Stimulated activated memory B cell treated with anti-CD40 and anti-IgM and Interleukin-4, amounts not matched to agents 10 μg/mL and 1 μg/mL and 100 μg/mL, for 72 hours (primary cell): ENCODE data around the gene PIK3R4.

Source experiments
- ATAC-seq: fragments of 150-1000 bp; cut with Tn5 transposase; 2 replicates; pipeline ENCODE4 v1.10.0; 2021
- H3K27ac Mint-ChIP-seq: one replicate; pipeline ENCODE4 v1.8.0; 2022; ENCODE audit warnings: mild to moderate bottlenecking, mixed read lengths
- H3K27me3 Mint-ChIP-seq: one replicate; pipeline ENCODE4 v1.8.0; 2022; ENCODE audit warnings: mixed read lengths
- H3K36me3 Mint-ChIP-seq: one replicate; pipeline ENCODE4 v1.8.0; 2022; ENCODE audit warnings: mixed read lengths
- H3K4me1 Mint-ChIP-seq: one replicate; pipeline ENCODE4 v1.8.0; 2022; ENCODE audit warnings: mixed read lengths
- H3K4me3 Mint-ChIP-seq: one replicate; pipeline ENCODE4 v1.8.0; 2022; ENCODE audit warnings: mild to moderate bottlenecking, moderate library complexity, mixed read lengths
- H3K9me3 Mint-ChIP-seq: one replicate; pipeline ENCODE4 v1.8.0; 2022; ENCODE audit warnings: mixed read lengths

Gene PIK3R4

GRCh38 chr3:130725746-130726145, 20.9 kb downstream of the PIK3R4 start:
- no peak overlapping the region for H3K27ac Mint-ChIP-seq
- ATAC-seq = no peak
- H3K36me3 Mint-ChIP-seq = peaks cover 20% of the 10 kb centered on the region
- no peaks in the 10 kb centered on the region for H3K27me3 Mint-ChIP-seq
- no peaks in the 10 kb centered on the region for H3K4me1 Mint-ChIP-seq
- no peak overlapping the region for H3K4me3 Mint-ChIP-seq
- no peaks in the 10 kb centered on the region for H3K9me3 Mint-ChIP-seq

GRCh38 chr3:130715616-130716015, 31.0 kb downstream of the PIK3R4 start:
- no peaks in the 10 kb centered on the region for H3K27me3 Mint-ChIP-seq
- H3K9me3 Mint-ChIP-seq = no peaks in the 10 kb centered on the region
- no peak overlapping the region for H3K27ac Mint-ChIP-seq
- no peak overlapping the region for H3K4me3 Mint-ChIP-seq
- H3K4me1 Mint-ChIP-seq = no peaks in the 10 kb centered on the region
- H3K36me3 Mint-ChIP-seq = peaks cover 59% of the 10 kb centered on the region
- no peak for ATAC-seq

GRCh38 chr3:130712718-130713423, 33.8 kb downstream of the PIK3R4 start:
- H3K36me3 Mint-ChIP-seq = peaks cover 71% of the 10 kb centered on the region
- no peaks in the 10 kb centered on the region for H3K27me3 Mint-ChIP-seq

GRCh38 chr3:130711565-130712324, 34.9 kb downstream of the PIK3R4 start:
- Mint-ChIP-seq H3K4me1 (no peaks in the 10 kb centered on the region), H3K27ac (no peak overlapping the region), H3K4me3 (no peak overlapping the region), H3K36me3 (peaks cover 69% of the 10 kb centered on the region), H3K27me3 (no peaks in the 10 kb centered on the region), H3K9me3 (no peaks in the 10 kb centered on the region)
- ATAC-seq = no peak

More at GRCh38 chr3:130712718-130713423, 33.8 kb downstream of the PIK3R4 start:
- Mint-ChIP-seq H3K4me3 (no peak overlapping the region), H3K27ac (no peak overlapping the region), H3K4me1 (no peaks in the 10 kb centered on the region), H3K9me3 (no peaks in the 10 kb centered on the region)
- ATAC-seq = no peak

- no peaks in the 10 kb centered on the region for H3K4me1 Mint-ChIP-seq
- no peaks in the 10 kb centered on the region for H3K9me3 Mint-ChIP-seq
- H3K4me3 Mint-ChIP-seq = no peak overlapping the region
- no peaks in the 10 kb centered on the region for H3K27me3 Mint-ChIP-seq
- H3K27ac Mint-ChIP-seq = no peak overlapping the region
- no peak for ATAC-seq
- peaks cover 63% of the 10 kb centered on the region for H3K36me3 Mint-ChIP-seq
Observed at GRCh38 chr3:130709671-130710070, 37.0 kb downstream of the PIK3R4 start.

- no peaks in the 10 kb centered on the region for H3K9me3 Mint-ChIP-seq
- peaks cover 61% of the 10 kb centered on the region for H3K36me3 Mint-ChIP-seq
- H3K27ac Mint-ChIP-seq = no peak overlapping the region
- H3K27me3 Mint-ChIP-seq = no peaks in the 10 kb centered on the region
- no peak overlapping the region for H3K4me3 Mint-ChIP-seq
- H3K4me1 Mint-ChIP-seq = no peaks in the 10 kb centered on the region
- no peak for ATAC-seq
Observed at GRCh38 chr3:130707902-130708601, 38.6 kb downstream of the PIK3R4 start.

GRCh38 chr3:130705501-130705900, 41.1 kb downstream of the PIK3R4 start:
- H3K27ac Mint-ChIP-seq = no peak overlapping the region
- no peaks in the 10 kb centered on the region for H3K27me3 Mint-ChIP-seq
- H3K36me3 Mint-ChIP-seq = peaks cover 50% of the 10 kb centered on the region
- no peaks in the 10 kb centered on the region for H3K4me1 Mint-ChIP-seq
- no peak overlapping the region for H3K4me3 Mint-ChIP-seq
- ATAC-seq = no peak
- H3K9me3 Mint-ChIP-seq = no peaks in the 10 kb centered on the region

GRCh38 chr3:130702985-130703384, 43.6 kb downstream of the PIK3R4 start:
- Mint-ChIP-seq H3K4me3 (no peak overlapping the region), H3K27ac (no peak overlapping the region), H3K9me3 (no peaks in the 10 kb centered on the region), H3K27me3 (no peaks in the 10 kb centered on the region), H3K4me1 (no peaks in the 10 kb centered on the region), H3K36me3 (peaks cover 51% of the 10 kb centered on the region)
- no peak for ATAC-seq

- no peaks in the 10 kb centered on the region for H3K4me1 Mint-ChIP-seq
- no peak for ATAC-seq
- no peaks in the 10 kb centered on the region for H3K9me3 Mint-ChIP-seq
- H3K36me3 Mint-ChIP-seq = peaks cover 61% of the 10 kb centered on the region
- H3K27me3 Mint-ChIP-seq = no peaks in the 10 kb centered on the region
- no peak overlapping the region for H3K4me3 Mint-ChIP-seq
- no peak overlapping the region for H3K27ac Mint-ChIP-seq
Observed at GRCh38 chr3:130700541-130700940, 46.1 kb downstream of the PIK3R4 start.

GRCh38 chr3:130699765-130700164, 46.9 kb downstream of the PIK3R4 start:
- Mint-ChIP-seq H3K9me3 (no peaks in the 10 kb centered on the region), H3K36me3 (peaks cover 58% of the 10 kb centered on the region), H3K27ac (no peak overlapping the region), H3K4me1 (no peaks in the 10 kb centered on the region), H3K27me3 (no peaks in the 10 kb centered on the region), H3K4me3 (no peak overlapping the region)
- no peak for ATAC-seq

- Mint-ChIP-seq H3K9me3 (no peaks in the 10 kb centered on the region), H3K4me3 (no peak overlapping the region), H3K36me3 (peaks cover 82% of the 10 kb centered on the region), H3K27me3 (no peaks in the 10 kb centered on the region), H3K4me1 (no peaks in the 10 kb centered on the region), H3K27ac (no peak overlapping the region)
- ATAC-seq = no peak
Observed at GRCh38 chr3:130693314-130693713, 53.3 kb downstream of the PIK3R4 start.

GRCh38 chr3:130692455-130692854, 54.2 kb downstream of the PIK3R4 start:
- H3K36me3 Mint-ChIP-seq = peaks cover 76% of the 10 kb centered on the region
- no peaks in the 10 kb centered on the region for H3K27me3 Mint-ChIP-seq
- no peaks in the 10 kb centered on the region for H3K9me3 Mint-ChIP-seq
- H3K27ac Mint-ChIP-seq = no peak overlapping the region
- H3K4me3 Mint-ChIP-seq = no peak overlapping the region
- no peaks in the 10 kb centered on the region for H3K4me1 Mint-ChIP-seq
- ATAC-seq = no peak

- H3K27me3 Mint-ChIP-seq = no peaks in the 10 kb centered on the region
- no peaks in the 10 kb centered on the region for H3K4me1 Mint-ChIP-seq
- H3K4me3 Mint-ChIP-seq = no peak overlapping the region
- ATAC-seq = no peak
- no peak overlapping the region for H3K27ac Mint-ChIP-seq
- no peaks in the 10 kb centered on the region for H3K9me3 Mint-ChIP-seq
- H3K36me3 Mint-ChIP-seq = peaks cover 67% of the 10 kb centered on the region
Observed at GRCh38 chr3:130688697-130689470, 57.7 kb downstream of the PIK3R4 start.

GRCh38 chr3:130688015-130688688, 58.5 kb downstream of the PIK3R4 start:
- Mint-ChIP-seq H3K9me3 (no peaks in the 10 kb centered on the region), H3K27ac (no peak overlapping the region), H3K36me3 (peaks cover 68% of the 10 kb centered on the region), H3K27me3 (no peaks in the 10 kb centered on the region), H3K4me1 (no peaks in the 10 kb centered on the region), H3K4me3 (no peak overlapping the region)
- ATAC-seq = no peak
